Mesenchymal stem cell (in vitro differentiated cells and primary cell): ENCODE results near the gene FANCD2. TPM values are rescaled to one million over a fixed set of nuclear protein-coding genes. Genes with fewer than 3 reads are reported as not detected.

Source experiments
- DNase-seq: peaks from one replicate; pipeline ENCODE4 v3.0.0-alpha.2; 2013
- H2AFZ ChIP-seq: one replicate; pipeline ENCODE4 v1.6.1; 2013; ENCODE audit warnings: low read depth, mild to moderate bottlenecking, control low read depth, inconsistent platforms, low read length, moderate library complexity
- H2AK5ac ChIP-seq: 2 replicates; pipeline ENCODE4 v1.6.1; 2013; ENCODE audit warnings: low read length, moderate library complexity, mild to moderate bottlenecking, inconsistent platforms; ENCODE audit not compliant: severe bottlenecking
- H2BK120ac ChIP-seq: one replicate; pipeline ENCODE4 v1.6.1; 2013; ENCODE audit warnings: low read depth, mild to moderate bottlenecking, inconsistent platforms, low read length, moderate library complexity
- H2BK12ac ChIP-seq, 2 experiments: one replicate each; pipeline ENCODE4 v1.6.1; 2013; ENCODE audit warnings: inconsistent platforms in 2 of 2, low read length in 2 of 2, mild to moderate bottlenecking in 2 of 2, moderate library complexity in 2 of 2, control low read depth in 1 of 2
- H2BK15ac ChIP-seq: one replicate; pipeline ENCODE4 v1.6.1; 2013; ENCODE audit warnings: mild to moderate bottlenecking, low read depth, inconsistent platforms; ENCODE audit not compliant: poor library complexity, severe bottlenecking
- H2BK5ac ChIP-seq: 2 replicates; pipeline ENCODE4 v1.6.1; 2013; ENCODE audit warnings: low read depth, mild to moderate bottlenecking, low read length, control low read depth, inconsistent platforms; ENCODE audit not compliant: poor library complexity, severe bottlenecking
- H3K14ac ChIP-seq, 2 experiments: one replicate each; pipeline ENCODE4 v1.6.1; 2013; ENCODE audit warnings: inconsistent platforms in 2 of 2, low read length in 2 of 2, control low read depth in 1 of 2, mild to moderate bottlenecking in 1 of 2, moderate library complexity in 1 of 2
- H3K18ac ChIP-seq, 2 experiments: one replicate each; pipeline ENCODE4 v1.6.1; 2013; ENCODE audit warnings: inconsistent platforms in 2 of 2, low read length in 2 of 2, control low read depth in 1 of 2, low read depth in 1 of 2, mild to moderate bottlenecking in 1 of 2
- H3K23ac ChIP-seq, 2 experiments: one replicate each; pipeline ENCODE4 v1.6.1; 2013; ENCODE audit warnings: inconsistent platforms in 2 of 2, low read length in 2 of 2, mild to moderate bottlenecking in 2 of 2, moderate library complexity in 2 of 2, control low read depth in 1 of 2
- H3K27ac ChIP-seq: 2 replicates; pipeline ENCODE4 v1.5.1; 2013; ENCODE audit warnings: mild to moderate bottlenecking, moderate library complexity, low read length, control low read depth, inconsistent platforms; ENCODE audit not compliant: poor library complexity, severe bottlenecking
- H3K27me3 ChIP-seq, 2 experiments: 2 replicates each; pipeline versions ENCODE4 v1.6.1 to v1.7.0; 2013; ENCODE audit warnings: low read length in 2 of 2, mild to moderate bottlenecking in 2 of 2, moderate library complexity in 2 of 2, control low read depth in 1 of 2, inconsistent platforms in 1 of 2; ENCODE audit not compliant: control insufficient read depth in 1 of 2, insufficient read depth in 1 of 2
- H3K36me3 ChIP-seq, 2 experiments: 2 replicates each; pipeline versions ENCODE4 v1.6.1 to v1.7.0; 2013; ENCODE audit warnings: low read length in 2 of 2, control low read depth in 1 of 2, inconsistent platforms in 1 of 2, low read depth in 1 of 2, mild to moderate bottlenecking in 1 of 2; ENCODE audit not compliant: insufficient read depth in 2 of 2, control insufficient read depth in 1 of 2
- H3K4ac ChIP-seq, 2 experiments: one replicate each; pipeline ENCODE4 v1.6.1; 2013; ENCODE audit warnings: inconsistent platforms in 2 of 2, low read length in 2 of 2, mild to moderate bottlenecking in 2 of 2, moderate library complexity in 2 of 2, control low read depth in 1 of 2, low read depth in 1 of 2
- H3K4me1 ChIP-seq: 2 replicates; pipeline ENCODE4 v1.6.1; 2013; ENCODE audit warnings: low read depth, low read length, control low read depth; ENCODE audit not compliant: control insufficient read depth, insufficient read depth
- H3K4me2 ChIP-seq: 2 replicates; pipeline ENCODE4 v1.6.1; 2013; ENCODE audit warnings: low read length, mild to moderate bottlenecking, inconsistent platforms; ENCODE audit not compliant: poor library complexity, severe bottlenecking
- H3K4me3 ChIP-seq, 2 experiments: 2 replicates each; pipeline versions ENCODE4 v1.5.1 to v1.7.0; 2013; ENCODE audit warnings: low read length in 2 of 2, mild to moderate bottlenecking in 2 of 2, control low read depth in 1 of 2, low read depth in 1 of 2; ENCODE audit not compliant: insufficient read depth in 1 of 2
- H3K79me1 ChIP-seq: replicated peaks from 2 replicates; pipeline ENCODE4 v1.6.1; 2013; ENCODE audit warnings: mild to moderate bottlenecking, control low read depth, low read length, inconsistent platforms; ENCODE audit not compliant: poor library complexity, severe bottlenecking
- H3K9ac ChIP-seq: 2 replicates; pipeline ENCODE4 v1.7.0; 2013; ENCODE audit warnings: mild to moderate bottlenecking, low read length, moderate library complexity
- H3K9me3 ChIP-seq: 2 replicates; pipeline ENCODE4 v1.7.0; 2013; ENCODE audit warnings: mild to moderate bottlenecking, low read length; ENCODE audit not compliant: control insufficient read depth
- H4K8ac ChIP-seq: one replicate; pipeline ENCODE4 v1.6.1; 2013; ENCODE audit warnings: inconsistent platforms, mild to moderate bottlenecking, low read length, moderate library complexity
- H4K91ac ChIP-seq: one replicate; pipeline ENCODE4 v1.6.1; 2013; ENCODE audit warnings: mild to moderate bottlenecking, low read length, inconsistent platforms
- WGBS: methylation state at CpG from one replicate; pipeline ENCODE4 v1.1.7; 2013; ENCODE audit warnings: mixed read lengths; 5-methylcytosine and 5-hydroxymethylcytosine counted together
- small RNA-seq: library from polyadenylated mRNA; stranded (forward); fragments of <200 nt; extraction: miRNeasy Mini kit (QIAGEN cat#:217004); gene quantifications from one replicate; pipeline ENCODE3, GENCODE V24; 2013; ENCODE audit warnings: low read depth

FANCD2 gene

GRCh38 chr3:10149226-10149625 is 123.0 kb downstream of the FANCD2 start:
- Histone ChIP-seq H2BK15ac (no peak overlapping the region), H2AK5ac (no peak overlapping the region), H4K91ac (no peak overlapping the region), H2BK5ac (no peak overlapping the region), H3K27ac (no peak overlapping the region), H3K4me2 (no peak overlapping the region), H3K4me1 (peaks cover 2% of the 10 kb centered on the region), H3K9me3 (no peaks in the 10 kb centered on the region), H3K27me3 (no peaks in the 10 kb centered on the region), H2AFZ (no peak overlapping the region), H3K14ac (no peak overlapping the region), H3K4ac (no peak overlapping the region), H3K9ac (no peak overlapping the region), H3K36me3 (peaks cover 34 to 66% of the 10 kb centered on the region in 2 experiments), H3K79me1 (peaks cover 11% of the 10 kb centered on the region), H4K8ac (no peak overlapping the region), H3K4me3 (no peak overlapping the region), H3K23ac (no peak overlapping the region), H3K18ac (no peak overlapping the region), H2BK12ac (no peak overlapping the region), H2BK120ac (no peak overlapping the region)
- no peak for DNase-seq
- 98% methylated on average over 8 of the region's 8 CpGs for WGBS

GRCh38 chr3:10150987-10151386 is 124.8 kb downstream of the FANCD2 start:
- H2AK5ac ChIP-seq: no peak overlapping the region
- 82% methylated on average over 6 of the region's 6 CpGs for WGBS

More at GRCh38 chr3:10150987-10151386, 124.8 kb downstream of the FANCD2 start:
- H3K79me1 ChIP-seq: peaks cover 11% of the 10 kb centered on the region
- no peaks in the 10 kb centered on the region for H3K27me3 ChIP-seq
- peaks cover 42 to 69% of the 10 kb centered on the region in 2 experiments for H3K36me3 ChIP-seq
- no peak overlapping the region for H2BK15ac ChIP-seq
- no peak overlapping the region for H3K18ac ChIP-seq
- no peak overlapping the region for H2BK120ac ChIP-seq
- no peak overlapping the region for H3K4me3 ChIP-seq
- no peak overlapping the region for H4K8ac ChIP-seq
- no peak overlapping the region for H3K23ac ChIP-seq
- no peaks in the 10 kb centered on the region for H3K4me1 ChIP-seq
- H3K4ac ChIP-seq: no peak overlapping the region
- no peak overlapping the region for H3K9ac ChIP-seq
- no peak overlapping the region for H4K91ac ChIP-seq
- H2AFZ ChIP-seq: no peak overlapping the region
- H2BK5ac ChIP-seq: no peak overlapping the region
- no peaks in the 10 kb centered on the region for H3K9me3 ChIP-seq
- DNase-seq: no peak
- H3K27ac ChIP-seq: no peak overlapping the region
- H2BK12ac ChIP-seq: no peak overlapping the region
- no peak overlapping the region for H3K4me2 ChIP-seq
- no peak overlapping the region for H3K14ac ChIP-seq

Small RNA genes lying within 50 kb of the gene (small RNA-seq; reads per million reads assigned to genes)
- gene CYCSP10 (not detected), gene RNU6-670P (not detected)
